ENCODE results near the gene KIFBP.

GRCh38 chr10:68957654-68958053, 30.9 kb upstream of the KIFBP start:
- TF ChIP-seq ZBTB7A (IDR thresholded peaks at IDR 0.05; ENCODE audit: low read depth) = no peak
- TF ChIP-seq EP300 (IDR thresholded peaks at IDR 0.05; ENCODE audit: borderline replicate concordance) = no peak
- TF ChIP-seq REST (IDR thresholded peaks at IDR 0.05; ENCODE audit: low read depth) = no peak
- TF ChIP-seq FOXM1 (IDR thresholded peaks at IDR 0.05; ENCODE audit: borderline replicate concordance, low read depth) = no peak
- no peak for TF ChIP-seq EGR1 (IDR thresholded peaks at IDR 0.05)
